GM06990 (cell line): ENCODE measurements around the gene PLXDC1.

Source experiments
- DNase-seq: peaks from one replicate; pipeline ENCODE4 v3.0.0-alpha.2; 2011; ENCODE audit not compliant: insufficient read length; ENCODE audit errors: extremely low read depth
- H3K27me3 ChIP-seq: replicated peaks from 2 replicates; pipeline ENCODE4 v1.6.0; 2011; ENCODE audit warnings: low read length; ENCODE audit not compliant: control insufficient read depth, insufficient read depth
- H3K36me3 ChIP-seq: 2 replicates; pipeline ENCODE4 v1.5.1; 2011; ENCODE audit warnings: low read length; ENCODE audit not compliant: control insufficient read depth, insufficient read depth
- H3K4me3 ChIP-seq: replicated peaks from 2 replicates; pipeline ENCODE4 v1.5.1; 2011; ENCODE audit warnings: low read depth, mild to moderate bottlenecking, control low read depth, low read length
- CTCF ChIP-seq: IDR thresholded peaks from 2 replicates; pipeline ENCODE4 v1.5.1; 2011; ENCODE audit warnings: low read length, control low read depth, mild to moderate bottlenecking, inconsistent platforms; ENCODE audit not compliant: insufficient read depth, poor library complexity, severe bottlenecking

The PLXDC1 gene

GRCh38 chr17:39082482-39082881 is 69.0 kb downstream of the PLXDC1 start:
- Histone ChIP-seq H3K36me3 (no peaks in the 10 kb centered on the region), H3K4me3 (no peak overlapping the region), H3K27me3 (no peaks in the 10 kb centered on the region; the same call in 1 of the 2 replicates)
- no peak for DNase-seq
- TF ChIP-seq CTCF: no peak

GRCh38 chr17:39081851-39082250 is 69.6 kb downstream of the PLXDC1 start:
- no peaks in the 10 kb centered on the region; the same call in 1 of the 2 replicates for H3K27me3 ChIP-seq
- no peak for DNase-seq
- H3K36me3 ChIP-seq: no peaks in the 10 kb centered on the region
- H3K4me3 ChIP-seq: no peak overlapping the region
- no peak for TF ChIP-seq CTCF

GRCh38 chr17:39080421-39081078 is 70.9 kb downstream of the PLXDC1 start:
- TF ChIP-seq CTCF: no peak
- Histone ChIP-seq H3K27me3 (no peaks in the 10 kb centered on the region), H3K4me3 (no peak overlapping the region), H3K36me3 (no peaks in the 10 kb centered on the region)
- DNase-seq: no peak

- no peaks in the 10 kb centered on the region for H3K36me3 ChIP-seq
- no peak for DNase-seq
- H3K27me3 ChIP-seq: no peaks in the 10 kb centered on the region
- no peak for TF ChIP-seq CTCF
- no peak overlapping the region for H3K4me3 ChIP-seq
These were observed 71.6 kb downstream of the PLXDC1 start for GRCh38 chr17:39079836-39080235.

- peak; percentile 0 for TF ChIP-seq CTCF
- no peak for DNase-seq
- H3K4me3 ChIP-seq: no peak overlapping the region
- H3K36me3 ChIP-seq: no peaks in the 10 kb centered on the region
- no peaks in the 10 kb centered on the region for H3K27me3 ChIP-seq
These were observed 73.6 kb downstream of the PLXDC1 start for GRCh38 chr17:39077866-39078265.

- DNase-seq: no peak
- no peak overlapping the region for H3K4me3 ChIP-seq
- no peaks in the 10 kb centered on the region for H3K27me3 ChIP-seq
- H3K36me3 ChIP-seq: no peaks in the 10 kb centered on the region
- no peak for TF ChIP-seq CTCF
These were observed 74.2 kb downstream of the PLXDC1 start for GRCh38 chr17:39077252-39077651.
